HEK293T (cell line): ENCODE measurements around the gene DBNDD2.

Experiments
- ARNT ChIP-seq: fragments of 450-650 bp; IDR thresholded peaks from 2 replicates; pipeline ENCODE4 v1.6.1; 2017; ENCODE audit warnings: mild to moderate bottlenecking
- BHLHE40 ChIP-seq: fragments of 450-650 bp; IDR thresholded peaks from 2 replicates; pipeline ENCODE4 v1.6.1; 2016; ENCODE audit warnings: mild to moderate bottlenecking, moderate library complexity, borderline replicate concordance
- CTBP1 ChIP-seq: fragments of 450-650 bp; IDR thresholded peaks from 2 replicates; pipeline ENCODE4 v1.6.1; 2016; ENCODE audit warnings: borderline replicate concordance
- ELF4 ChIP-seq: fragments of 450-650 bp; IDR thresholded peaks from 2 replicates; pipeline ENCODE4 v1.6.1; 2017; ENCODE audit warnings: antibody characterized with exemption
- FOXA1 ChIP-seq: fragments of 450-650 bp; IDR thresholded peaks from 2 replicates; pipeline ENCODE4 v1.6.1; 2016; ENCODE audit warnings: mild to moderate bottlenecking
- FOXK2 ChIP-seq: fragments of 450-650 bp; IDR thresholded peaks from 2 replicates; pipeline ENCODE4 v1.6.1; 2016; ENCODE audit warnings: mild to moderate bottlenecking
- FOXM1 ChIP-seq: fragments of 450-650 bp; IDR thresholded peaks from 2 replicates; pipeline ENCODE4 v1.6.1; 2017; ENCODE audit warnings: mild to moderate bottlenecking, borderline replicate concordance
- HDGF ChIP-seq: fragments of 450-650 bp; IDR thresholded peaks from 2 replicates; pipeline ENCODE4 v1.6.1; 2017; ENCODE audit warnings: antibody characterized with exemption, borderline replicate concordance
- NFRKB ChIP-seq: fragments of 450-650 bp; IDR thresholded peaks from 2 replicates; pipeline ENCODE4 v1.6.1; 2016; ENCODE audit warnings: mild to moderate bottlenecking, moderate library complexity
- SUZ12 ChIP-seq: fragments of 450-650 bp; IDR thresholded peaks from 2 replicates; pipeline ENCODE4 v1.6.1; 2016; ENCODE audit warnings: mild to moderate bottlenecking
- TF ChIP-seq, protein P1 (sequence below): fragments of 450-650 bp; IDR thresholded peaks from 2 replicates; pipeline ENCODE4 v1.6.1; 2016

DNA sequence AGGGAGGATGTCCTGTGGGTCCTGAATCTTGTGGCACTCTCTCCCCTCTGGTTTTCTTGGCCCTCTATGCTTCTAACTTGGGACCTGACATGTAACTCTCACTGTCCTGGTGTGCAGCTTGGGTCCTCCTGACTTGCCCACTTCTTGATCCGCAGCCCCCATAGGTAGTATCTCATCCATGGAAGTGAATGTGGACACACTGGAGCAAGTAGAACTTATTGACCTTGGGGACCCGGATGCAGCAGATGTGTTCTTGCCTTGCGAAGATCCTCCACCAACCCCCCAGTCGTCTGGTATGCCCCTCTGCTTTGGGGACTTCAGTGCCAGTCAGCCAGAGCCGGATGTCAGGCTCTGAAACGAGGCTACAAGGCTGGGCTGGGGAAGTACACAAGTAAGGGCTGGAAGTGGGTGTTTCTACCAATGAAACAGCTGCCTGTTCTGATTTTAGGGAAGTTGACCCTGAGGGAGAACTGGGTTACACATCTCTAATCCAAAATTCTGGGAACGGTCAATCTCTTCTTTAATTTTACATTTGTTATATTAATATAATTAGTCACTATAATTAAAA, 641 bp downstream of the DBNDD2 start:
- TF ChIP-seq BHLHE40 (no peak), SUZ12 (no peak), FOXM1 (no peak), ARNT (no peak), HDGF (no peak), ELF4 (no peak), FOXA1 (no peak), CTBP1 (no peak), NFRKB (no peak), FOXK2 (no peak)
- TF ChIP-seq, protein P1, sequence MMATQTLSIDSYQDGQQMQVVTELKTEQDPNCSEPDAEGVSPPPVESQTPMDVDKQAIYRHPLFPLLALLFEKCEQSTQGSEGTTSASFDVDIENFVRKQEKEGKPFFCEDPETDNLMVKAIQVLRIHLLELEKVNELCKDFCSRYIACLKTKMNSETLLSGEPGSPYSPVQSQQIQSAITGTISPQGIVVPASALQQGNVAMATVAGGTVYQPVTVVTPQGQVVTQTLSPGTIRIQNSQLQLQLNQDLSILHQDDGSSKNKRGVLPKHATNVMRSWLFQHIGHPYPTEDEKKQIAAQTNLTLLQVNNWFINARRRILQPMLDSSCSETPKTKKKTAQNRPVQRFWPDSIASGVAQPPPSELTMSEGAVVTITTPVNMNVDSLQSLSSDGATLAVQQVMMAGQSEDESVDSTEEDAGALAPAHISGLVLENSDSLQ, result no peak
